Prostate gland (tissue), 2 donors: ENCODE results near the gene LOX. TPM values are rescaled to one million over a fixed set of nuclear protein-coding genes. Genes with fewer than 3 reads are reported as not detected.
A peak's percentile ranks its signal among the peaks of the same experiment; 100 is the strongest.

Experiments
- DNase-seq: peaks from one replicate; pipeline ENCODE4 v3.0.0-alpha.2; 2019; ENCODE audit warnings: low spot score
- H3K27ac ChIP-seq, 2 donors: fragments of 200-600 bp; sonication (generic); 2 replicates each; pipeline ENCODE4 v1.5.1; 2017 to 2019
- H3K27me3 ChIP-seq: fragments of 200-600 bp; sonication (generic); replicated peaks from 2 replicates; pipeline ENCODE4 v1.5.1; 2019; ENCODE audit not compliant: insufficient read depth
- H3K36me3 ChIP-seq, 2 donors: fragments of 200-600 bp; sonication (generic); 1 replicate in 1 of 2; 2 replicates in 1 of 2; pipeline versions ENCODE4 v1.5.1 to v1.8.1; 2017 to 2019
- H3K4me1 ChIP-seq: fragments of 200-600 bp; sonication (generic); replicated peaks from 2 replicates; pipeline ENCODE4 v1.5.1; 2019
- H3K4me3 ChIP-seq, 2 donors: fragments of 200-600 bp; sonication (generic); 2 replicates each; pipeline ENCODE4 v1.5.1; 2017 to 2019
- H3K9me3 ChIP-seq: fragments of 200-600 bp; sonication (generic); 2 replicates; pipeline ENCODE4 v1.5.1; 2017
- CTCF ChIP-seq, 4 experiments: fragments of 200-600 bp in 2 of 4; fragments of 450-650 bp in 2 of 4; sonication (generic) in 2 of 4; IDR thresholded peaks; 1 replicate in 3 of 4; 2 replicates in 1 of 4; pipeline ENCODE4 v1.5.1; 2016 to 2019; ENCODE audit warnings: antibody characterized with exemption in 4 of 4, mild to moderate bottlenecking in 2 of 4, moderate library complexity in 2 of 4
- POLR2A ChIP-seq: fragments of 450-650 bp; IDR thresholded peaks from one replicate; pipeline ENCODE4 v1.6.1; 2016; ENCODE audit warnings: antibody characterized with exemption, mild to moderate bottlenecking
- POLR2AphosphoS5 ChIP-seq: sonication (generic); formaldehyde crosslinking; IDR thresholded peaks from one replicate; pipeline ENCODE4 v1.6.1; 2017; ENCODE audit warnings: antibody characterized with exemption
- WGBS: methylation state at CpG from one replicate; pipeline ENCODE4 v1.1.5; 2018; 5-methylcytosine and 5-hydroxymethylcytosine counted together
- intact Hi-C: fragments of 100-400 bp; cut with DNase I; formaldehyde crosslinking; loops from one replicate; pipeline ENCODE4 v1.14.2; 2022
- total RNA-seq, 2 donors: library from RNA; depleted of rRNA; stranded (reverse); fragments of >200 nt; gene quantifications; one replicate each; pipeline ENCODE4 v1.1.0, GENCODE V29; 2016

LOX gene
- total RNA-seq, 2 donors from 2014 or later = 2.8 to 9.1 TPM

DNA sequence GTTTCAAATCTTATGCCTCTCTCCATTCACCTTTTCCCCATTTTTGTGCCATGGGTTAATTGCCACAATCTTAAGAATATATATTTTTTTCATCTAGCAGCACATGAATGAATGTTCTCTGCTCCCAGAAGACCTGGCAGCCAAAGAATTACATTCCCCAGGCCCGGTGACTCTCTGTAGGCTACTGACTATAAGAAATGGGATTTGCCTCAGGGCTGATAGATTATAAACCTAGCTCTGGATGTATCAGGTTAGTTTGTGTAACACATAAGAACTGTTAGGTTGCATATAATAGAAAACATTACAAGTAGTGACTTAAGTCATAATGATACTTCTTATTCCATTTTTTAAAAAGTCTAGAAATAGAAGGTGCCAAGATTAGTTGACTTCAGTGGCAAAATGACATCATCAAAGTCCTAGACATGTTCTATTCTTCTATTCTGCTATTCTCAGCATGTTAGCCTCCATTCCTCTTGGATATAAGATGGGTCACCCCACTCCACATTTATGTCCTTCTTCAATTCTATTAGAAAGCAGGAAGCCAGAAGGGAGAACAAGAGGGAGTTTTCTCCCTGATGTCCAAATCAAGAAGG is 40.4 kb upstream of the LOX start:
- DNase-seq = no peak
- Histone ChIP-seq H3K36me3 (no peaks in the 10 kb centered on the region), H3K4me3 (no peak overlapping the region), H3K27me3 (no peaks in the 10 kb centered on the region), H3K4me1 (no peaks in the 10 kb centered on the region), H3K27ac (no peak overlapping the region), H3K9me3 (no peaks in the 10 kb centered on the region)
- 88% methylated on average over 1 of the region's 1 CpG for WGBS
- no peak for TF ChIP-seq POLR2A
- no peak for TF ChIP-seq CTCF (IDR thresholded peaks at IDR 0.05)
- no peak for TF ChIP-seq POLR2AphosphoS5
- intact Hi-C loops = no loop called here

- Histone ChIP-seq H3K4me3 (no peak overlapping the region), H3K36me3 (no peaks in the 10 kb centered on the region), H3K4me1 (no peaks in the 10 kb centered on the region), H3K27ac (no peak overlapping the region), H3K9me3 (no peaks in the 10 kb centered on the region), H3K27me3 (no peaks in the 10 kb centered on the region)
- TF ChIP-seq POLR2AphosphoS5 = no peak
- no peak for TF ChIP-seq POLR2A
- no peak for DNase-seq
- intact Hi-C loops = no loop called here
- 43% methylated on average over 2 of the region's 2 CpGs for WGBS
Observed at GRCh38 chr5:122114501-122114900, 36.4 kb upstream of the LOX start.

DNA sequence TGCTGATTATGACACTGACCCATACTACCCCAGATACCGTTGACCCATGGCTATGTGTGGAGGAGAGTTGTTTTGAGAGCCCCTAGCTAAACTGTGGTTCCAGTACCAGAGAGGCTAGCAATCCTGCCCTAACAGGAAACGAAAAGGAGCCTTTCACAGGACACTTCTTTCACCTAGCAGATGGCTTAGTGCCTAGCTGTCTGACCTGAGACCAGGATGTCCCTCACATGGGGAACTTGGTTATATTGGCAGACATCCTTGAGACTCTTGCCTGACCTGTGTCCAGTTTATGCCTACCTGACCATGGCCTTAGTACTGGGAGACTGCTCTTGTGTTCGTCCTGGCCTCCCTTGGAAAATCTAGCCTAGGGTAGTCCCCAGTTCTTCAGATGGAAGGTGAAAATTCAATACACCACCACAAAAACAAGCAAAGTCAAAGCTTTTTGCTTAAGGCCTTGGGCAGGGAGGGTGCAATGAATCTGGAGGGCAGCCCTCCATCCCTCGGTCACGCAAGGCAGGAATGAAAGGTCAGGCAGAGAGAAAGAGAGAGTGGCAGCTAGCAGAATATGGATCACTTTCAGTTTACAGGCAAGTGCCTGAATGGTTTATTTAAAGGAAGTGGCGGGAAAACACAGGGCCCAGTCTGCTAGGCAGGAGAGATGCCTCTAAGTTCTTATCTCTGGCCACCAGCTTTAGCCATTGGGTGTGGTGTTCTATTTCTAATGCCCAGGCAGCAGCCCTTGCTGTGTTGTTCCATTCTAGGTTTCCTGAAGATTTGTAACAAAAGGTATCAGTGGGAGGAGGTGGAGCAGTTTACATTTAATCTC is 34.9 kb upstream of the LOX start:
- Histone ChIP-seq H3K4me3 (no peak overlapping the region), H3K4me1 (no peaks in the 10 kb centered on the region), H3K27me3 (no peaks in the 10 kb centered on the region), H3K9me3 (no peaks in the 10 kb centered on the region), H3K36me3 (no peaks in the 10 kb centered on the region), H3K27ac (no peak overlapping the region)
- DNase-seq = no peak
- TF ChIP-seq CTCF (IDR thresholded peaks at IDR 0.05) = no peak
- TF ChIP-seq POLR2A = no peak
- no peak for TF ChIP-seq POLR2AphosphoS5
- intact Hi-C loops = no loop called here
- WGBS = 93% methylated on average over 5 of the region's 6 CpGs

DNA sequence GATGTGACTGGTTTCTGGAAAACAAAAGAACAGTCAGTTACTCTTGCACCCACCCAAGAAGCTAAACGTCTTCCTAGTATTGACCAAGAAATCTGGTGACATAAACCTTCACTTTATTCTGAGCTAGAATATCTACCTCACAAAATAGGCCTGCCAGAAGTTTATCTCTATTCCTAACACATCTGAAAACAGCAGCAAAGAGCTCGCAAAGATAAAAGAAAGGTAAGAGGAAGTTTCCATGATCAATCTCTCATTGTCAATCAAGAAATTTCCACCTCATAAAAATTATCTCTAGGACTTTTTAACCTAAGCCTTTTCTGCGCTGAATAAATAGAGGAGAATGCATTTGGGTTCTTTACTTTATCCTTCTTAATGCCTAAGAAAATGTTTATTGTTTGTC is 34.0 kb upstream of the LOX start:
- Histone ChIP-seq H3K4me1 (no peaks in the 10 kb centered on the region), H3K36me3 (no peaks in the 10 kb centered on the region), H3K27ac (no peak overlapping the region), H3K27me3 (no peaks in the 10 kb centered on the region), H3K4me3 (no peak overlapping the region), H3K9me3 (no peaks in the 10 kb centered on the region)
- TF ChIP-seq CTCF (IDR thresholded peaks at IDR 0.05) (no peak), POLR2A (no peak), POLR2AphosphoS5 (no peak)
- intact Hi-C loops = no loop called here
- 54% methylated on average over 3 of the region's 3 CpGs for WGBS
- DNase-seq = no peak

- peak overlapping the region; percentile 6 to 55 for H3K27ac ChIP-seq
- DNase-seq = no peak
- WGBS = 68% methylated on average over 5 of the region's 5 CpGs
- H3K4me1 ChIP-seq = no peaks in the 10 kb centered on the region
- H3K9me3 ChIP-seq = no peaks in the 10 kb centered on the region
- no peaks in the 10 kb centered on the region for H3K36me3 ChIP-seq
- H3K4me3 ChIP-seq = no peak overlapping the region
- intact Hi-C loops = no loop called here
- H3K27me3 ChIP-seq = no peaks in the 10 kb centered on the region
- no peak for TF ChIP-seq POLR2AphosphoS5
- TF ChIP-seq CTCF (IDR thresholded peaks at IDR 0.05) = no peak
- no peak for TF ChIP-seq POLR2A
Observed at GRCh38 chr5:122111460-122111859, 33.4 kb upstream of the LOX start.
